ENCODE data around the gene NDFIP1. TPM values are rescaled to one million over a fixed set of nuclear protein-coding genes. Genes with fewer than 3 reads are reported as not detected.
A peak's percentile ranks its signal among the peaks of the same experiment; 100 is the strongest.

The NDFIP1 gene
- total and polyA plus RNA-seq, 10 donors, result 14.2 to 111 (median 72.6) TPM

- peaks cover 0 to 32% (median 5%) of the 10 kb centered on the region in 6 donors for H3K36me3 ChIP-seq
- peak overlapping the region in 2 of 8 donors; percentile 6 to 8 for H3K27ac ChIP-seq
- H3K9me3 ChIP-seq, result no peaks in the 10 kb centered on the region
- TF ChIP-seq POLR2AphosphoS5 (IDR thresholded peaks at IDR 0.05) (no peak), CTCF (IDR thresholded peaks at IDR 0.05 in 8 of 11, conservative IDR thresholded peaks at IDR 0.05 in 3 of 11) (no peak), POLR2A (IDR thresholded peaks at IDR 0.05) (no peak)
- H3K4me1 ChIP-seq, result peaks cover 24 to 90% (median 73%) of the 10 kb centered on the region in 6 donors
- intact Hi-C loops (cut with DNase I; ENCODE audit: low total_unique reads), result no loop called here
- no peak overlapping the region for H3K4me3 ChIP-seq
- no peak for DNase-seq
- H3K27me3 ChIP-seq (replicated peaks in 1 of 7), result no peaks in the 10 kb centered on the region
Observed at GRCh38 chr5:142119051-142119625, 10.6 kb downstream of the NDFIP1 start.

- WGBS, 5 donors, result 45 to 62% (median 52%) methylated on average over 3 of the region's 3 CpGs
- DNase-seq, result no peak
- Histone ChIP-seq H3K27me3 (replicated peaks in 1 of 7) (no peaks in the 10 kb centered on the region), H3K9me3 (peaks cover 0 to 1% (median 0%) of the 10 kb centered on the region in 8 donors), H3K27ac (peak overlapping the region in 4 of 8 donors; percentile 0 to 50 (median 34)), H3K4me1 (peaks cover 19 to 82% (median 67%) of the 10 kb centered on the region in 6 donors), H3K36me3 (peaks cover 0 to 32% (median 5%) of the 10 kb centered on the region in 6 donors), H3K4me3 (no peak overlapping the region)
- TF ChIP-seq POLR2AphosphoS5 (IDR thresholded peaks at IDR 0.05) (no peak), CTCF (IDR thresholded peaks at IDR 0.05 in 8 of 11, conservative IDR thresholded peaks at IDR 0.05 in 3 of 11) (no peak), POLR2A (IDR thresholded peaks at IDR 0.05) (no peak)
- intact Hi-C loops (cut with DNase I; ENCODE audit: low total_unique reads), result no loop called here
Observed at GRCh38 chr5:142120247-142120935, 11.8 kb downstream of the NDFIP1 start.

- 0 to 38% (median 32%) methylated on average over 1 of the region's 1 CpG for WGBS, 5 donors
- TF ChIP-seq POLR2AphosphoS5 (IDR thresholded peaks at IDR 0.05) (no peak), CTCF (IDR thresholded peaks at IDR 0.05 in 8 of 11, conservative IDR thresholded peaks at IDR 0.05 in 3 of 11) (no peak), POLR2A (IDR thresholded peaks at IDR 0.05) (no peak)
- intact Hi-C loops (cut with DNase I; ENCODE audit: low total_unique reads), result no loop called here
- no peaks in the 10 kb centered on the region for H3K27me3 ChIP-seq (replicated peaks in 1 of 7)
- H3K4me1 ChIP-seq, result peaks cover 16 to 79% (median 56%) of the 10 kb centered on the region in 6 donors
- DNase-seq, result no peak
- no peak overlapping the region for H3K27ac ChIP-seq
- peaks cover 0 to 32% (median 5%) of the 10 kb centered on the region in 6 donors for H3K36me3 ChIP-seq
- no peak overlapping the region for H3K4me3 ChIP-seq
- peaks cover 0 to 3% (median 0%) of the 10 kb centered on the region in 8 donors for H3K9me3 ChIP-seq
Observed at GRCh38 chr5:142122121-142122520, 13.5 kb downstream of the NDFIP1 start.

GRCh38 chr5:142125378-142125777 lies 16.8 kb downstream of the NDFIP1 start:
- WGBS, 5 donors, result 95 to 100% (median 96%) methylated on average over 3 of the region's 3 CpGs
- H3K27ac ChIP-seq, result peak overlapping the region in 1 of 8 donors; percentile 7
- no peak overlapping the region for H3K4me3 ChIP-seq
- H3K9me3 ChIP-seq, result peaks cover 0 to 3% (median 0%) of the 10 kb centered on the region in 8 donors
- intact Hi-C loops (cut with DNase I; ENCODE audit: low total_unique reads), result no loop called here
- no peaks in the 10 kb centered on the region for H3K27me3 ChIP-seq (replicated peaks in 1 of 7)
- peaks cover 4 to 77% (median 45%) of the 10 kb centered on the region in 6 donors for H3K4me1 ChIP-seq
- no peak for DNase-seq
- TF ChIP-seq POLR2AphosphoS5 (IDR thresholded peaks at IDR 0.05) (no peak), POLR2A (IDR thresholded peaks at IDR 0.05) (no peak), CTCF (IDR thresholded peaks at IDR 0.05 in 8 of 11, conservative IDR thresholded peaks at IDR 0.05 in 3 of 11) (no peak)
- peaks cover 0 to 24% (median 3%) of the 10 kb centered on the region in 6 donors for H3K36me3 ChIP-seq

Measured in spleen (tissue), 11 donors.